GM23338 (cell line): ENCODE data around the gene HIVEP1. TPM values are rescaled to one million over a fixed set of nuclear protein-coding genes. Genes with fewer than 3 reads are reported as not detected.

Experiments used
- ATAC-seq: fragments of 200-7000 bp; cut with Tn5 transposase; 3 replicates; pipeline ENCODE4 v1.9.1; 2020
- DNase-seq: peaks from one replicate; pipeline ENCODE4 v3.0.0-alpha.2; 2015; ENCODE audit warnings: low spot score
- H2AFZ ChIP-seq: fragments of 200-600 bp; sonication (generic); 2 replicates; pipeline ENCODE4 v1.8.0; 2016; ENCODE audit warnings: antibody characterized with exemption, mild to moderate bottlenecking, moderate library complexity
- H3F3A ChIP-seq: fragments of 200-600 bp; sonication (generic); replicated peaks from 2 replicates; pipeline ENCODE4 v1.8.0; 2017; ENCODE audit warnings: antibody characterized with exemption, mixed run types, low read depth
- H3K27ac ChIP-seq: fragments of 200-600 bp; sonication (generic); 2 replicates; pipeline ENCODE4 v1.6.1; 2016; ENCODE audit warnings: low read depth
- H3K27me3 ChIP-seq: fragments of 200-600 bp; sonication (generic); 2 replicates; pipeline ENCODE4 v1.8.0; 2016; ENCODE audit warnings: mild to moderate bottlenecking, mixed run types, moderate library complexity; ENCODE audit not compliant: insufficient read depth
- H3K36me3 ChIP-seq: fragments of 200-600 bp; sonication (generic); 2 replicates; pipeline ENCODE4 v1.8.0; 2016; ENCODE audit warnings: mild to moderate bottlenecking; ENCODE audit not compliant: insufficient read depth
- H3K4me1 ChIP-seq: fragments of 200-600 bp; sonication (generic); 2 replicates; pipeline ENCODE4 v1.8.0; 2016; ENCODE audit warnings: mild to moderate bottlenecking, moderate library complexity; ENCODE audit not compliant: insufficient read depth
- H3K4me2 ChIP-seq: fragments of 200-600 bp; sonication (generic); 2 replicates; pipeline ENCODE4 v1.7.1; 2017; ENCODE audit warnings: mixed run types
- H3K4me3 ChIP-seq: fragments of 200-600 bp; sonication (generic); 2 replicates; pipeline ENCODE4 v1.6.1; 2016; ENCODE audit warnings: mixed run types
- H3K79me2 ChIP-seq: fragments of 200-600 bp; sonication (generic); replicated peaks from 2 replicates; pipeline ENCODE4 v1.8.0; 2017; ENCODE audit warnings: mild to moderate bottlenecking; ENCODE audit not compliant: insufficient read depth
- H3K9me2 ChIP-seq: fragments of 200-600 bp; sonication (generic); 2 replicates; pipeline ENCODE4 v1.8.0; 2017; ENCODE audit not compliant: insufficient read depth
- H4K20me1 ChIP-seq: fragments of 200-600 bp; sonication (generic); replicated peaks from 2 replicates; pipeline ENCODE4 v1.8.0; 2017; ENCODE audit warnings: mild to moderate bottlenecking; ENCODE audit not compliant: insufficient read depth
- H3K27ac Mint-ChIP-seq: 2 replicates; pipeline ENCODE4 v1.8.0; 2020; ENCODE audit warnings: inconsistent platforms, mild to moderate bottlenecking, moderate library complexity, mixed read lengths
- H3K27me3 Mint-ChIP-seq: 3 replicates; pipeline ENCODE4 v1.8.0; 2022; ENCODE audit warnings: low read depth, mild to moderate bottlenecking, moderate library complexity, mixed read lengths, inconsistent platforms; ENCODE audit not compliant: insufficient read depth, poor library complexity
- H3K36me3 Mint-ChIP-seq: 3 replicates; pipeline ENCODE4 v1.8.0; 2021; ENCODE audit warnings: low read depth, mild to moderate bottlenecking, inconsistent platforms, moderate library complexity, mixed read lengths
- H3K4me1 Mint-ChIP-seq: 3 replicates; pipeline ENCODE4 v1.8.0; 2020; ENCODE audit warnings: mild to moderate bottlenecking, inconsistent platforms, mixed read lengths
- H3K4me3 Mint-ChIP-seq: 3 replicates; pipeline ENCODE4 v1.8.0; 2021; ENCODE audit warnings: moderate library complexity, mild to moderate bottlenecking, inconsistent platforms, mixed read lengths
- H3K9me3 Mint-ChIP-seq: 3 replicates; pipeline ENCODE4 v1.8.0; 2020; ENCODE audit warnings: moderate library complexity, mild to moderate bottlenecking, inconsistent platforms, mixed read lengths
- CREB1 ChIP-seq: fragments of 250-450 bp; sonication (Bioruptor Pico); IDR thresholded peaks from 2 replicates; pipeline ENCODE4 v1.5.0; 2020; ENCODE audit warnings: low read depth, mild to moderate bottlenecking, moderate library complexity
- CTCF ChIP-seq, 2 experiments: fragments of 200-600 bp in 1 of 2; sonication (generic) in 1 of 2; conservative IDR thresholded peaks; 2 replicates each; pipeline versions ENCODE4 v1.5.1 to v1.6.1; 2016 to 2017; ENCODE audit warnings: antibody characterized with exemption in 2 of 2, low read depth in 2 of 2, mild to moderate bottlenecking in 2 of 2, moderate library complexity in 1 of 2
- ETS1 ChIP-seq: IDR thresholded peaks from 2 replicates; pipeline ENCODE4 v1.6.1; 2016; ENCODE audit warnings: antibody characterized with exemption
- EZH2 ChIP-seq: fragments of 200-600 bp; sonication (generic); IDR thresholded peaks from one replicate; pipeline ENCODE4 v1.8.0; 2017; ENCODE audit warnings: antibody characterized with exemption, mild to moderate bottlenecking, low read depth; ENCODE audit not compliant: unreplicated experiment
- EZH2phosphoT487 ChIP-seq: fragments of 200-600 bp; sonication (generic); IDR thresholded peaks from one replicate; pipeline ENCODE4 v1.8.1; 2018; ENCODE audit warnings: antibody characterized with exemption; ENCODE audit not compliant: unreplicated experiment
- JUNB ChIP-seq: IDR thresholded peaks from one replicate; pipeline ENCODE4 v1.6.1; 2016; ENCODE audit warnings: antibody characterized with exemption; ENCODE audit not compliant: unreplicated experiment
- NANOG ChIP-seq: IDR thresholded peaks from 2 replicates; pipeline ENCODE4 v1.6.1; 2016; ENCODE audit warnings: antibody characterized with exemption, borderline replicate concordance
- POLR2AphosphoS5 ChIP-seq: IDR thresholded peaks from 2 replicates; pipeline ENCODE4 v1.6.1; 2016; ENCODE audit warnings: antibody characterized with exemption, low read depth
- REST ChIP-seq: IDR thresholded peaks from one replicate; pipeline ENCODE4 v1.6.1; 2018; ENCODE audit warnings: antibody characterized with exemption; ENCODE audit not compliant: unreplicated experiment
- ZNF114 ChIP-seq: fragments of 250-450 bp; sonication (Bioruptor Pico); IDR thresholded peaks from 2 replicates; pipeline ENCODE4 v1.5.0; 2020; ENCODE audit warnings: mild to moderate bottlenecking, moderate library complexity
- ZNF331 ChIP-seq: fragments of 250-450 bp; sonication (Bioruptor Pico); IDR thresholded peaks from 2 replicates; pipeline ENCODE4 v1.5.0; 2020; ENCODE audit warnings: low read depth, mild to moderate bottlenecking, moderate library complexity
- ZNF462 ChIP-seq: fragments of 250-450 bp; sonication (Bioruptor Pico); IDR thresholded peaks from 2 replicates; pipeline ENCODE4 v1.5.0; 2020; ENCODE audit warnings: mild to moderate bottlenecking, moderate library complexity
- polyA plus RNA-seq: library from polyadenylated mRNA; unstranded; fragments of >200 nt; fragmentation: Nextera tagmentation; extraction: Ambion mirVana; gene quantifications from 2 replicates; pipeline ENCODE4 v1.2.1, GENCODE V29; 2016
- total RNA-seq: library from RNA; depleted of rRNA; stranded (reverse); fragments of >200 nt; shearing (Covaris generic); gene quantifications from 2 replicates; pipeline ENCODE4 v1.2.3, GENCODE V29; 2014

The HIVEP1 gene
- total and polyA plus RNA-seq, 2 experiments from 2014 or later: 10.1 to 21.7 TPM

- no peak for TF ChIP-seq EZH2
- no peak for TF ChIP-seq REST
- no peak for TF ChIP-seq JUNB
- TF ChIP-seq EZH2phosphoT487: no peak
- TF ChIP-seq ZNF462 (CRISPR knock-in tag): no peak
- no peak for TF ChIP-seq CTCF (conservative IDR thresholded peaks at IDR 0.05; ENCODE audit: low read depth in 2 of 2)
- no peak for TF ChIP-seq ZNF331 (CRISPR knock-in tag)
- no peak for TF ChIP-seq ETS1
- no peak for TF ChIP-seq CREB1 (CRISPR knock-in tag)
- no peak for TF ChIP-seq ZNF114
- TF ChIP-seq NANOG: no peak
- no peak for TF ChIP-seq POLR2AphosphoS5
- peak overlapping the region; percentile 44 for H3K4me2 ChIP-seq
- H4K20me1 ChIP-seq: no peaks in the 10 kb centered on the region
- DNase-seq: no peak
- ATAC-seq: peak; percentile 56
- no peak overlapping the region for H3K27ac ChIP-seq
- peaks cover 40% of the 10 kb centered on the region for H3K4me1 Mint-ChIP-seq
- peaks cover 1% of the 10 kb centered on the region for H3K27me3 Mint-ChIP-seq
- H3K36me3 Mint-ChIP-seq: peaks cover 5% of the 10 kb centered on the region; the same call in 1 of the 3 replicates
- H3K9me2 ChIP-seq: peaks cover 14% of the 10 kb centered on the region; the same call in 1 of the 2 replicates
- no peaks in the 10 kb centered on the region for H3F3A ChIP-seq
- no peaks in the 10 kb centered on the region for H3K36me3 ChIP-seq
- peak overlapping the region; percentile 89 for H3K27ac Mint-ChIP-seq
- H3K4me3 ChIP-seq: no peak overlapping the region
- peaks cover 28% of the 10 kb centered on the region for H3K4me1 ChIP-seq
- H3K79me2 ChIP-seq: no peaks in the 10 kb centered on the region
- peak overlapping the region; percentile 93 for H2AFZ ChIP-seq
- H3K9me3 Mint-ChIP-seq: no peaks in the 10 kb centered on the region
- no peak overlapping the region for H3K4me3 Mint-ChIP-seq
- no peaks in the 10 kb centered on the region for H3K27me3 ChIP-seq
Observed at GRCh38 chr6:11972806-11973205, 39.3 kb upstream of the HIVEP1 start.
